Hematopoietic multipotent progenitor cell treated with erythropoietin and hydrocortisone succinate and interleukin-3 and kit ligand, for 8 days (in vitro differentiated cells): ENCODE results near the gene B3GALT6.
"Not testable (repeated sequence)": the region's sequence is repeated elsewhere in the genome, so short reads cannot be mapped to it uniquely, and the experiment has no call there.

Experiments used
- DNase-seq: peaks from one replicate; pipeline ENCODE4 v3.0.0-alpha.2; 2015

Gene B3GALT6

GRCh38 chr1:1232208-1232795 is at the start of gene B3GALT6:
Gene B3GALT6, plus strand, starts transcription at chr1:1232237. Its CDS starts 42 bp downstream, at chr1:1232279.
- no peak for DNase-seq

DNA sequence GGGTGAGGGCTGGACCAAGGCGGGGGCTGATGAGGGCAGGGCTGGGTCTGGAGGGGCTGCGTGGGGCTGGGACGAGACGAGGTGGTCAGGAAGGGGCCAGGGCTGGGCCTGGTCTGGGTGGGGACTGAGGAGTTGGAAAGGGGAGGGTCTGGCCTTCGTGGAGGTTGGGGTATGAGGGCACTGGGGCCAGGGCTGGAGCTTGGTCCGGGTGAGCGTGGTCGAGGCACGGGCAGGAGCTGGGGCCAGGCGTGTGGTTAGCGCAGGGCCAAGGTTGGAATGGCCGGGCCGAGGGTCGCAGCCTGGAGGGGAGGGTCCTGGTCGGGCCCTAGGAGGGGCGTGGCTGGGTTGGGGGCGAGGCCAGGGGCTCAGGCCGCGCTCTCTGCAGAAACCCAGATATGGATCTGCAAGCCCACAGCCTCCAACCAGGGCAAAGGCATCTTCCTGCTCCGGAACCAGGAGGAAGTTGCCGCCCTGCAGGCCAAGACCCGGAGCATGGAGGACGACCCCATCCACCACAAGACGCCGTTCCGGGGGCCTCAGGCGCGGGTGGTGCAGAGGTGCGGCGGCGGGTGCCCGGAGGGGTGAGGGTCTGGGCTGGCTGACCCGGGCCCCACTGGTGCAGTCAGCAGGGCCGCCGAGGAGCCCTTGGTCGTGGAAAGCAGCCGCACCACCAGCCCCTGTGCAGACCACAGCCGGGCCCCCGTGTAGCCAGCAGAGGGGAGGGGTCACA is 49.4 kb upstream of the B3GALT6 start:
- no peak for DNase-seq

GRCh38 chr1:1183221-1183747 is 48.8 kb upstream of the B3GALT6 start:
- no peak for DNase-seq

DNA sequence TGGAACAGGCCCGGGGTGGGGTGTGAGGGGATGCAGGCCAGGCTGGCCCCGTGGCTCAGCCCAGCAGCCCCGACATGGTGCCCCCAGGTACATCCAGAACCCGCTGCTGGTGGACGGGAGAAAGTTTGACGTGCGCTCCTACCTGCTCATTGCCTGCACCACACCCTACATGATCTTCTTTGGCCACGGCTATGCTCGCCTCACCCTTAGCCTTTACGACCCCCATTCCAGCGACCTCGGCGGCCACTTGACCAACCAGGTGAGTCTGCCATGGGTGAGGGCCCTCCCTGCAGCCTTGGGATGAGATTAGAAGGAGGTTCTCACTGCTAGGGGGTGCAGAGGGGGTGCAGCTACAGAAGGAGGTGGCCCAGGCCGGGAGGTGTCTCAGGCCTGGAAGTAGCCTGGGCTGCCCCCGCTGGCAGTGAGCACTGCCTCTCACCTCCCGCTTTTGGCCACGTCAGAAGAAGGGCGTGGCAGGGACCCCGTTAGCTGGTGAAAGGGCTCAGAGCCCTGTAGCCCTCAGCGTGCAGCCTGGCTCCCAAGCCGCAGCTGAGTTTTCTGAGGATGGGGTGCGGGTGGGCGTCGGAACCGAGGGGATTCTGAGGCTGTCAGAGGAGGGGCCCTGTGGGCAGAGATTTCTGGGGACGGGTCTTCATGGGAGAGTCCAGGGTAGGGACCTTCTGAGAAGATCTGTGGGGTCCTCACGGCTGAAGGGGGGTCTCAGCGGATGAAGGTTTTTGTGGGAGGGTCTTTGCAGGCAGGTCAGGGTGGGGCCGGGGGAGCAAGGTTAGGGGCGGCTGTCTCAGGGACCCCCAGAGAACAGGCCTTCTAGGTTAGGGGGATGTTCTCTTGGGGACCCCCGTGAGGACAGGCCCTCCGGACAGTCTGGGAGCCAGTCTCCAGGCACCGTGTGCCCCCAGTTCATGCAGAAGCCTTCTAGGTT is 47.9 kb upstream of the B3GALT6 start:
- no peak for DNase-seq

GRCh38 chr1:1185101-1185765 is 46.8 kb upstream of the B3GALT6 start:
- DNase-seq: no peak

DNA sequence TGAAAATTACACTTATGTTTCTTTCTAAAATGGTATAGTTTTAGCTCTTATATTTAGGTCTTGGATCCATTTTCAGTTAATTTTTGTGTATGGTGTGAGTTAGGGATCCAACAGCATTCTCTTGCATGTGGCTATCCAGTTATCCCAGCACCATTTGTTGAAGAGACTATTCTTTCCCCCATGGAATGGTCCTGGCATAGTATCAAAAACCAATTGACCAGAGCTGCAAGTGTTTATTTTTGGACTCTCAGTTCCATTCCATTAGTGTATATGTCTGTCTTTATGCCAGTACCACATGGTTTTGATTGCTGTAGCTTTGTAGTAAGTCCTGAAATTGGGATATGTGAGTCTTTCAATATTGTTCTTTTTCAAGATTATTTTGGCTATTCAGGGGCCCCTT is 44.1 kb upstream of the B3GALT6 start:
- DNase-seq: no peak

DNA sequence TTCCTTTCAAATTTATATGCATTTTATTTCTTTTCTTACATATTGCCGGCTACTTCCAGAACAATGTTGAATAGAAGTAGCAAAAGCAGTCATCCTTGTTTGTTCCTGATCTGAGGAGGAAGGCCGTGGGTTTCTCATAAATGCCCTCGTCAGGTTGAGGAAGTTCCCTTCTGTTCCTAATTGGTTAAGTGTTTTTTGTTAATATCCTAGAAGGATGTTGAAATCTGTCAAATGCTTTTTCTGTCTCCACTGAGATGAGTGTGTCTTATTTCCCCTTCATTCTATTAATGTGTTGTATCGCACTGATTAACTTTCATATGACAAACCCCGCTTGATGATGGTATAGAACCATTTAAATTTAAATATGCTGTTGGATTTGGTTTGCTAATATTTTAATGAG is 42.9 kb upstream of the B3GALT6 start:
- no peak for DNase-seq

DNA sequence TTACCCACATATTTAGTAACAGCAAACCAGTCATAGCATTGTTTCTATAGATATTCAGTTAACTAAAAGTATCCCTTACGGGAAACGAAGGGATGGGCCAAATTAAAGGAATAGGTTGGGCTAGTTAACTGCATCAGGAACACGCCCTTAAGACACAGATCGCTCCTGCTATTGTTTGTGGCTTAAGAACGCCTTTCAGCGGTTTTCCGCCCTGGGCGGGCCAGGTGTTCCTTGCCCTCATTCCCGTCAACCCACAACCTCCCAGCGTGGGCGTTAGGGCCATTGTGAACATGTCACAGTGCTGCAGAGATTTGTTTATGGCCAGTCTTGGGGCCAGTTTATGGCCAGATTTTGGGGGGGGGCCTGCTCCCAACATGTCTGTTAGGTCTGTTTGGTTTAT is 40.3 kb upstream of the B3GALT6 start:
- no peak for DNase-seq

DNA sequence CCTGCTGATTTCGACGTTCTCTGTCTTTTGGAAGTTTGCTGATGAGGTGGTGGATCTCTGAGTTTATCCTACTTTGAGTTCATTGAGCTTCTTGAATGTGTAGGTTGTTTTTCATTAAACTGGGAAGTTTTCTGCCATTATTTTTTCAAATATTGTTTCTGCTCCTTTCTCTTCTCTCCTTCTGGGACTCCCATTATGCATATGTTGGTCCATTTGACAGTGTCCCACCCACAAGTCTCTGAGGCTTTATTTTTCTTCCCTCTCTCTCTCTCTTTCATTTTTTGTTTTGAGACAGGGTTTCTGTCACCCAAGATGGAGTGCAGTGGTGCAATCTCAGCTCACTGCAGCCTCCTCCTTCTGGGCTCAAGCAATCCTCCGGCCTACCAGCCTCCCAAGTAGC is 37.3 kb upstream of the B3GALT6 start:
- no peak for DNase-seq

- not testable (repeated sequence) for DNase-seq
Measured at GRCh38 chr1:1195726-1196125, 36.3 kb upstream of the B3GALT6 start.

DNA sequence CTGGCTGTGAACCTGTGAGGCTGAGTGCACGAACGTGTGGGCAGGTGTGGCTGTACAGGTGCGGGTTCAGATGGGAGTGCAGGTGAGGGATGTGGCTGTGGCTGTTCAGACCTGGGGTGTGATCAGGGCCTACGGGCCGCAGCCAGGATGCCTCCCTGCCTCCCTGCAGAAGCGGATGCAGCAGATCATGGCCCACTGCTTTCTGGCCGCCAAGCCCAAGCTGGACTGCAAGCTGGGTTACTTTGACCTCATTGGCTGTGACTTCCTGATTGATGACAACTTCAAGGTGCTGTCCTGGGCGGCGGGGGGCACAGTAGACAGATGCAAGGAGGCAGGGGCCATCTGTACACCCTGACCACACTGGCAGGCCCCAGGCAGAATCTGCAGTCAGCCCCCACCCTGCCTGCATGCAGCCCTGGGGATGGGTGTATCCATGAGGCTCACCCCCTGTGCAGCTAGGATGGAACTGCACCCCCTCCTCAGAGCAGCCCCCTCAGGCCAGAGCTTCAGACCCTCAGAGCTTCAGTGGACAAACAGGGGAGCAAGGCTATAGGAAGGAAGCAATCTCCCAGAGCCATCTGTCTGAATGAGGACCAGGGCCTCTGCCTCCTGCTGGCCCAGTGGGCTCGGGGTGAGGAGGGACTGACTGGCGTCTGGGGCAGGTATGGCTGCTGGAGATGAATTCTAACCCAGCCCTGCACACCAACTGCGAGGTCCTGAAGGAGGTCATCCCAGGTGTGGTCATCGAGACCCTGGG is 35.4 kb upstream of the B3GALT6 start:
- DNase-seq: no peak

DNA sequence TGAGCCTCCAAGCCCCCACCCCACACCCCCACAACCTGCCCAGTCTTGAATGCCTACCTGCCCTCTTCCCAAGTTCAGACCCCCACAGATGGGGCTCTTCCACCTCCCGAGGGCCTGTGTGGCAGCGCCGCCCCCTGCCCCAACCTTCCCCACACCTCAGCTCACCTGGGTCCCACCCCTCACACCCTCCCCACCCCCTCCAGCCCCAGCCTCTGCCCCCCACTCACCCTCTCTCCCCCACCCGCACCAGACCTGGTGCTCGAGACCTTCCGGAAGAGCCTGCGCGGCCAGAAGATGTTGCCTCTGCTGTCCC is 34.9 kb upstream of the B3GALT6 start:
- DNase-seq: no peak

DNA sequence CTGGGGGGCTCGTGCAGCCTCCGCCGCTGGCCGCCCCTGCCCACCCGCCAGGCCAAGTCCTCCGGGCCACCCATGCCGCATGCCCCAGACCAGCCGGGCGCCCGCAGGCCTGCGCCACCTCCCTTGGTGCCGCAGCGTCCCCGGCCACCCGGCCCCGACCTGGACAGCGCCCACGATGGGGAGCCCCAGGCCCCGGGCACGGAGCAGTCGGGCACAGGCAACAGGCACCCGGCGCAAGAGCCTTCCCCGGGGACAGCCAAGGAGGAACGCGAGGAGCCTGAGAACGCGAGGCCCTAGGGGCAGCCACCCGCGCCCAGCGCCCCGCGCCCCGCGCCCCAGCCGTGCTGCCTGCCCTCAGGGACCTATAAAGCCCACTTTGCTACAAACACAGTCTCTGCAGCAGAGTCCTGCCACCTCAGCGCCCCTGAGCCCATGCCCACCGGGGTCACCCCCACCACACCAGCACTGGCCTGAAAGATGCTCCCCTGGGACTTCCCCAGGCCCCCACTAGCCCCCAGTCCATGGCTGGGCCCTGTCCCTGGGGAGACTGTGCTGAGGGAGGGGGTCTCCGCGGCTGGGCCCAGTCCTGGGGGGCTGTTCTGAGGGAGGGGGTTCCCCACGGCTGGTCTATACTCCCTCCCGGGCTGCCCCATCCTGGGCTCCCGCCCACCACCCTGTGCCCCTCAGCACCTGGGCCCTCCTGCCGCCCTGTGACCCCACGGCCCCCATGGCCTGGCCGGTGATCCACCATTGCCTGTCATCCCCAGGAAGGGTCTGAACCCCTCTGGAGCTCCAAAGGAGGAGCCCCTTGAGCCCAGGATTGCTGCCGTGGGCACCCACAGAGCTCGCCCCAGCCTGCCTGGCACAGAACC is 34.2 kb upstream of the B3GALT6 start:
- DNase-seq: no peak

GRCh38 chr1:1198423-1199140 is 33.5 kb upstream of the B3GALT6 start:
- no peak for DNase-seq

DNA sequence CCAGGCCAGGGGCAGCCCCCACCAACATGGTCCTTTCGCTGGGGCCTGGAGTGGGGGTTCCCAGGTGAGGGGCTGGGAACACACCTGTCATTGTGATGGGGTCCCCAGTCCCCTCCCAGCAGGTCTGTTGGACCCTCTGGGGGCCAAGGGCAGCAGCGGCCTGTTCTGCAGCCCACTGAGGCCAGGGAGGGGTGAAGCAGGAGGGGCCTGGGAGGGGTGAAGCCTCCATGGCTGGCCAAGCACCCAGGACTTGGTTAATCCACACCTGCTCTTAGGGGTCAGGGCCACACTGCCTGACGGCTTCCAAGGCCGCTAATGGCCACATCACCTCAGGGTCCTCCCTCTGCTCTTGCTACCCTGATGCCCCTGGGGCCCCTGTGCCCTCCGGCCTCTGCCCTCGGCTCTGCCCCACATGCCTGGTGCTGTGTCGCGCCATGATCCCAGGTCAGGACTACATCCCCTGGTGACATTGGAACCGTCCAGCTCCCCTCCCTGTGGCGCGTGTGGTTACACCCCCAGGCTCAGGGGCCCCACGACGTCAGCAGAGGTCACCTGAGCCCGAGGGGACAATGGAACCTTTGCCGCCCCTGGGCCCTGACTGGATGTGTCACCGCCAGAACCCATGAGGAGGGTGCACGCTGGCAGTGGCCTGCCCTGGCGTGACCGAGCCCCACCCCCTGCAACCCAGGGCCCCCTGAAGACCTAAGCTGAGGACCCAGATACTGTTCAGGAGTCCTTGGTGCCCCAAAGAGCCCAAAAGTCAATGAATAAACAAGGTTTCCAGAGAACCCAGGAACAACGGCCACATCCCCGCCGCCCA is 32.7 kb upstream of the B3GALT6 start:
- DNase-seq: no peak

GRCh38 chr1:1199961-1200875 is 31.8 kb upstream of the B3GALT6 start:
- no peak for DNase-seq

DNA sequence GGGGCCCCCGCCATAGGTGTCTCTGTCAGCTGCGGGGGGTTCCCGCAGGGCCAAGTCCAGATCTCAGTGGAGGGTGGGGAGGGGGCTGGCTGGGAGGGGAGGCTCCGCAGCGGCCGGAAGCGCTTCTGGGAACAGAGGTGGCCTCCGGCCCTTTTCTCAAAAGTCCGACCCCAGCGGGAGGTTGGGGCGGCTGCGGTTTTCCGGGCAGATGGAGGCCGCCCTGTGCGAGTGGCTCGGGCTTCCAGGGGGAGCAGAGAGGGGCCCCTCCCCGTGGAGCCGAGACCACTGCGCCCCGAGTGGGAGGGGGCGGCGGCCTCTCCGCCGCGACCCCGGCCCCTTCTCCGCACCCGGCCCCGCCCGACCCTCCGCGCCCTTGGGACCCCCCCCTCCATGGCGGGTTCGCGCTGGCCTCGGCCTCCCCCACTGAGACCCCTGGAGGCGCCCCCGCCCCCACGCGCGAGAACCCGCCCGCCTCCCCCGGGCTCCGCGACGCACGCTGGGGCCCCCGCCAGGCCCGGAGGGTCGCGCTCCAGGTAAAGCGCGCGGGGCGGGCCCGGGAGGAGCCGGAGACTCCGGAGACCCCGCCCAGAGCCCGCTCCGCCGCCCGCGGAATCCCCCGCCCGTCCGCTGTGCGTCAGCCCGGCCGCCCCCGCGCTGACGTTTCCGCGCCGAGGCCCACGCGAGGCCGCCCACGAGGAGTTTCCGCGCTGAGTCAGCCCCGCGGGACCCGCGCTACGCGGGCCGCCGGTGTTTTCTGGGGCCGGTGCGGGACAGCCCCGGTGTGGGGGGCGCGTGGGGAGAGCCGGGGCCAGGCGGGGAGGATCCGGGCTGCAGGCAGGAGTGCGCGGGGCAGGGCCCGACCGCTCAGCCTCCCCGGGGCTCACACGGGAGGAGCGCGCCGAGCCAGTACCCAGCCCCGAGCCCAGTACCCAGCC is 30.9 kb upstream of the B3GALT6 start:
- DNase-seq: no peak
